HG03025 (cell line): ENCODE results near the gene PARP12.

ENCODE experiments used
- ATAC-seq: cut with Tn5 transposase; IDR thresholded peaks from one replicate; pipeline ENCODE4 v1.9.1; 2021; ENCODE audit warnings: mild to moderate bottlenecking, moderate library complexity; ENCODE audit not compliant: unreplicated experiment, low FRiP score

The PARP12 gene

DNA sequence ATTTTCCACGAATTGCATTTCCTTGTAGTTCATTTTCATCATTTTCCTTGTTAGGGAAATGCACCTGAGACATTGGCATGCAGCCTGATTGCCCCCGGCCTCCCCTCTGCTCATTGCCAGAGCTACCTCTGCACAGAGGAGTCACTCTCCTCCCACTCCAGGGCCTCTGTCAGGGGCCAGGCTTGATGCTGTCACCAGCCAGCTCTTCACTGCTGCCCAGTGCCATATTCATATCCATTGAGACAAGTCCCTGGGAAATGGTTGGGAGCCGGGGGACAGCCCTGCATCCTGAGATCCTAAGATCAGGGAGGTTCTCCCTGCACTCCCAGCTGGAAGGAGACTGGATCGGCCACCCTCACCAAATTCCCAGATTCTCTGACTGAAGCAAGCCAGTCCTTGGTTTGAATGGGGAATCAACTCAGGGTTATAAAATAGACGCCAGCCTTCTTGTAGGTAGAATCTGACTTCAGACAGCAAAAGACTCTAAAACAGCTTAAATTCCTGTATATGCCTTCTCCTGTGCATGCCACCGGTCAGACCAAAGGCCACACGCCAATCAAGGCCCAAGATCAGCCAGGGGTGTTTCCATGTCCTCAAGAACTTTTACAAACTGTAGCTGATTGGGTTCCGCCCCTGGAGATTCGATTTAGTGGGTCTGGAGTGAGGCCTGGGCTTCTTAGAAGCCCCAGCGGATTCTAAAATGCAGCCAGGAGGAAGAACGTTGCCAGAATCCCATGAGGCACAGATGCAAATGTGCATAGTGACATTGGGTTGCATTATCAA lies 86.5 kb downstream of the PARP12 start:
- ATAC-seq = no peak

DNA sequence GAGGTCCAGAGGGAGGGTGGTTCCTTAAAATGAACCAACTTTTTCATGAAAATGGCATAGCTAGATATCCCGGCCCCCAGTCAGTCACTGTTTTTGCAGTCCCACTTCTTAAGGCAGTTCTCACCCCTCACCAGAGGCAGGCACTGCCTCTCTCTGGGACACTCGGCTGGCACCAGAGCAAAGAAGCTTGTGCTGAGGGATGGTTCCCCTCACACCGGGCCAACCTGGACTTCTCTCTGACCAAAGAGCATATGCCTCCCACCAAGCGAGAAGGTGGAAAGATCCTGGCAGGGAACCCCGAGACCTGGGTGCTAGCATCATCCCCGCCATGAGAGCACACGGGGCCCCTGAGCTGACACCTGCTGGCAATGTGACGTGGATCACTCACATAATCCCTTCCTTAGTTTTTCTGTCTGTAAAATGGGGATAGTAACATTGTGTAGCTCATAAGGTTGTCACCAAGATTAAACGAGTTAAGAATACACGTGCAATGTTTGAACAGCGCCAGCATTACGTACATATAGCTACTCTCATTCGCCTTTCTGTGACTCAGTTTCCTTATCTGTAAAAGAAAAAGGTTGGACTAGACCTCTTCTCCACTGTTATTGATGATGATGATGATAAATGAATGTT lies 88.5 kb downstream of the PARP12 start:
- ATAC-seq = no peak
